Measurements from ENCODE around the gene MPPED1.

The MPPED1 gene

GRCh38 chr22:43402128-43402527 lies 9.7 kb upstream of the MPPED1 start:
- H3K4me3 ChIP-seq (ENCODE audit: low read depth, low read length), result no peak overlapping the region
- no peak for TF ChIP-seq CTCF (IDR thresholded peaks at IDR 0.05; ENCODE audit: borderline replicate concordance, insufficient read depth, low read depth, low read length)

DNA sequence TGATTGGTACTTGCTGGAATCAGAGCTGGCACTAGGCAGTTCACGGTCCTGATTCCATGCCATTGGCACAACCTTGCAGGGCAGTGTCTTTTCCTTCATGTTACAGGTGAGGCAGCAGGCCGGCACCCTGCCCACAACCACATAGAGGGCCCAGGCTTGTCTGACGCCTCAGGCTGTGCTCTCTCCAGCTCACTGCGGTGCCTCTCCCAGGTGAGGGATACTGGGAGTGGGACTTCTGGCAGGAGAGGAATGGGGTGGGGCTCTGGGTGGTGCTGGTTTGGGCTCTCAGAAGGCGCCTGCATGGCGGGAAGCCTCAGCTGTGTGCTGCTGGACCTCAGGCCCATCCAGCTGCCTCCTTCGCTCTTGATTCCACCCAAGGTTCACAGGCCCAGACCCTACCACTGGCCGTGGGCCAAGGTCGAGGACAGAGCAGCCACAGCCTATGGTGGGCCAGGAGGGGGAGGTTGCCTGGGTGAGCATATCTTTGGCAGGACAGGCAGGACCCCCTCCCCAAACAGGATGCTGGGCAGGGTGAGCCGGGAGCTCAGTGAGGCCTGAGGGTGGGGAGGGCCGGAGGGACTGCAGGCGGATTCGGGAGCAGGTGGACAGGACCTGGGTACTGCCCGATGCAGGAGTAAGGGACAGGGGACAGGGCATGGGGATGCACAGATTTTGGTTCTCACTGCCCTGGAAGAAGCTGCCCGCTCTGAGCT lies 7.0 kb upstream of the MPPED1 start:
- H3K4me3 ChIP-seq (ENCODE audit: low read depth, low read length), result no peak overlapping the region
- TF ChIP-seq CTCF (IDR thresholded peaks at IDR 0.05; ENCODE audit: borderline replicate concordance, insufficient read depth, low read depth, low read length), result no peak

DNA sequence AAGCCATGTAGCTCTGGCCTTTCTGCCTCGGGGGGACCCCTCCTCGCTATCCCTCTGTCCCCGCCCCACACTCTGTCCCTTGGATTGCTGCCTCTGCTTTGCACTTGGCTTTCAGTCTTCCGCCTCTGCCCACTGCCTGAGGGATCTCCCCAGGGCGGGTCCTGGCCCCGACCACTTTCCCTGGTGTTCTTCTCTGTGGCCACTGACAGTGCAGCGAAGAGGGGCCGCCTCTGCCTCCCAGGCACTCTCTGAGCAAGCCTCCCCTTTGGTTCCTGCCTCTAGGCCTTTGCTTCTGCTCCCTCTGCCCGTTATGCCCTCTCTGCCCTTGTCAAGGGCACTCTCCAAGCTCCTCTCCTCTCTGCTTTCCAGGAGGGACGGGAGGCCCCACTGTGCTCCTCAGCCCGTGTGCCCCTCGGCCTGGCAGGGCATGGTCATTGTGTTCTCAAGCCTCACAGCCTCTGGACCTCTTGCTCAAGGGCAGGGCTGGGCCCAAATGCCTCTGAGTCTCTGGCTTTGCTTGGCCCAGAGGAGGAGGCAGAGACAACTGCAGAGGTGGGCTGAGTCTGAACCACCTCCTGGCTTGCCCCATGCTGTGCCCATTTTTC lies 5.5 kb upstream of the MPPED1 start:
- TF ChIP-seq CTCF (IDR thresholded peaks at IDR 0.05; ENCODE audit: borderline replicate concordance, insufficient read depth, low read depth, low read length), result no peak
- H3K4me3 ChIP-seq (ENCODE audit: low read depth, low read length), result no peak overlapping the region

- H3K4me3 ChIP-seq (ENCODE audit: low read depth, low read length), result no peak overlapping the region
- TF ChIP-seq CTCF (IDR thresholded peaks at IDR 0.05; ENCODE audit: borderline replicate concordance, insufficient read depth, low read depth, low read length), result no peak
Measured at GRCh38 chr22:43407591-43407990, 4.2 kb upstream of the MPPED1 start.

GRCh38 chr22:43408009-43408408 lies 3.8 kb upstream of the MPPED1 start:
- TF ChIP-seq CTCF (IDR thresholded peaks at IDR 0.05; ENCODE audit: borderline replicate concordance, insufficient read depth, low read depth, low read length), result no peak
- H3K4me3 ChIP-seq (ENCODE audit: low read depth, low read length), result no peak overlapping the region

DNA sequence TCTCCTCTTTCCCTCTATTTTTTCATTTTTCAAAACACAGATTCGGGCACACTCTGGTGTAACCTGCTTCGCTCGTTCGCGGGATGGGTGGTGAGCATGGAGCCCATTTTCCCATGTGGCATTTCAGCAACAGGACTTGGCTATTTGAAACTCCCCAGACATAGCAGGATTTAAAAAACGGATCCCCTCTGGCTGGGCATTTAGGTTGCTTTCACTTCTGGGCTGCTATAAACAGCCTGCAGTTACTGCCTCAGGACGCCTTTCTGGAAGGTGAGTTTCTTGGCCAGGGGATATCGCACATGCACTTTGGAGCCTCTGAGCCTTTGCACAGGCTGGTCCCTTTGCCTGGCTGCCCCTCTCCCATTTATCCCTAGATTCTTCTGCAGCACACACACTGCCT lies 2.8 kb upstream of the MPPED1 start:
- TF ChIP-seq CTCF (IDR thresholded peaks at IDR 0.05; ENCODE audit: borderline replicate concordance, insufficient read depth, low read depth, low read length), result no peak
- no peak overlapping the region for H3K4me3 ChIP-seq (ENCODE audit: low read depth, low read length)

DNA sequence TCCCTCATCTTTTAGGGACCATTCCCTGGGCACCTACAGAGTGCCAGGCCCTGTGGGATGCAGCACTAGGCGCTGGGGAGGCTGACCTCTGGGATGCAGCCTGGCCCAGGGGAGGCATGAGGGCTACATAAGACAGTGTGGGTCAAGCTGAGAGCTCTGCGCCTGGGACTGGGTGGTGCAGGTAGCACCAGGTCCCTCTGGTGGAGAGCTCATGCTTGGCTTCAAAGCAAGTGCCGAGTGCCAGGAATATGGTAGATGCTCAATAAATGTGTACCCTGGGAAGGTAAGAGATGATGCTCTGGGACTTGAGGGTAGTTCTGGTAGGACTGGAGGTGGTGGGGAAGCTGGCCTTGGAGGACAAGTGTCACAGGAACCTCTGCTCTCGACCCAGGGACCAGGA lies 2.0 kb upstream of the MPPED1 start:
- H3K4me3 ChIP-seq (ENCODE audit: low read depth, low read length), result no peak overlapping the region
- no peak for TF ChIP-seq CTCF (IDR thresholded peaks at IDR 0.05; ENCODE audit: borderline replicate concordance, insufficient read depth, low read depth, low read length)

Data from GM12875 (cell line).